GM06990 (cell line): ENCODE measurements around the gene GIPC1.

Experiments
- DNase-seq: peaks from one replicate; pipeline ENCODE4 v3.0.0-alpha.2; 2011; ENCODE audit not compliant: insufficient read length; ENCODE audit errors: extremely low read depth
- H3K27me3 ChIP-seq: replicated peaks from 2 replicates; pipeline ENCODE4 v1.6.0; 2011; ENCODE audit warnings: low read length; ENCODE audit not compliant: control insufficient read depth, insufficient read depth
- H3K36me3 ChIP-seq: 2 replicates; pipeline ENCODE4 v1.5.1; 2011; ENCODE audit warnings: low read length; ENCODE audit not compliant: control insufficient read depth, insufficient read depth
- H3K4me3 ChIP-seq: replicated peaks from 2 replicates; pipeline ENCODE4 v1.5.1; 2011; ENCODE audit warnings: low read depth, mild to moderate bottlenecking, control low read depth, low read length
- TF ChIP-seq, protein P1 (sequence below): IDR thresholded peaks from 2 replicates; pipeline ENCODE4 v1.5.1; 2011; ENCODE audit warnings: low read length, control low read depth, mild to moderate bottlenecking, inconsistent platforms; ENCODE audit not compliant: insufficient read depth, poor library complexity, severe bottlenecking

Gene GIPC1

DNA sequence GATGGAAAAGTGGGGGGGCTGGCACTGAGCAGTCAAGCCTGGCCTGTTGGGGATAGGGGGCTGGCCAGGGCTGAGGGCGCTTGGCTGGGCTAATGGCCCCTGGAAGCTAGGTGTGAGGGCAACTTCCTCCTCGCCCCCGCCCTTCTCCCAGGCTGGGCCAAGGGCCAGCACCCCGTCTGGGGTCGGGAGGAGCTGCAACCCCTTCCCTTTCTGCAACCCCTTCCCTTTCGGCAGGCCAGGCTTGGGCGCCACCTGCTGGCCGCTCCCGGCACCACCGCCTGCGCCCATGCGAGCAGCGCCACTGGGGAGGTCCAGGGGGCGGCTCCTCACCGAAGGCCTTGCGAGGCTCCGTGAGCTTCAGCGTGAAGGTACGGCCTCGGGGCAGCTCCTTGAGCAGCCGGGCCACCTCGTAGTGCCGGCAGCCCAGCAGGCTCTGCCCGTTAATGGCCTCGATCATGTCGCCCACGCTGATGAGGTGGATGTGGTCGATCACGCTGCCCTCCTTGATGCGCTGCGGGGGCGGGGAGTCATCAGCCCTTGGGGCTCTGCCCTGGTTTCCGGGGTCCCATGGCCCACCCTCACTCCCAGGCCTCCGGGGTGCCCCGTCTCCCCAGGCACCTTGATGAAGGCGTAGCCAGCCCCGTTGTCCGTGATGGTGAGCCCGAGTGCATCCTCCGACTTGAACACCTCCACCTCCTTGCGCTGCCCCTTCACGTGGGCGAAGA lies 15.8 kb downstream of the GIPC1 start:
- H3K36me3 ChIP-seq = no peaks in the 10 kb centered on the region; the same call in none of the 2 replicates
- H3K27me3 ChIP-seq = no peaks in the 10 kb centered on the region
- peak overlapping the region; percentile 20; the same call in 1 of the 2 replicates for H3K4me3 ChIP-seq
- TF ChIP-seq, protein P1, sequence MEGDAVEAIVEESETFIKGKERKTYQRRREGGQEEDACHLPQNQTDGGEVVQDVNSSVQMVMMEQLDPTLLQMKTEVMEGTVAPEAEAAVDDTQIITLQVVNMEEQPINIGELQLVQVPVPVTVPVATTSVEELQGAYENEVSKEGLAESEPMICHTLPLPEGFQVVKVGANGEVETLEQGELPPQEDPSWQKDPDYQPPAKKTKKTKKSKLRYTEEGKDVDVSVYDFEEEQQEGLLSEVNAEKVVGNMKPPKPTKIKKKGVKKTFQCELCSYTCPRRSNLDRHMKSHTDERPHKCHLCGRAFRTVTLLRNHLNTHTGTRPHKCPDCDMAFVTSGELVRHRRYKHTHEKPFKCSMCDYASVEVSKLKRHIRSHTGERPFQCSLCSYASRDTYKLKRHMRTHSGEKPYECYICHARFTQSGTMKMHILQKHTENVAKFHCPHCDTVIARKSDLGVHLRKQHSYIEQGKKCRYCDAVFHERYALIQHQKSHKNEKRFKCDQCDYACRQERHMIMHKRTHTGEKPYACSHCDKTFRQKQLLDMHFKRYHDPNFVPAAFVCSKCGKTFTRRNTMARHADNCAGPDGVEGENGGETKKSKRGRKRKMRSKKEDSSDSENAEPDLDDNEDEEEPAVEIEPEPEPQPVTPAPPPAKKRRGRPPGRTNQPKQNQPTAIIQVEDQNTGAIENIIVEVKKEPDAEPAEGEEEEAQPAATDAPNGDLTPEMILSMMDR = peak; percentile 97
- peak; percentile 70 for DNase-seq

DNA sequence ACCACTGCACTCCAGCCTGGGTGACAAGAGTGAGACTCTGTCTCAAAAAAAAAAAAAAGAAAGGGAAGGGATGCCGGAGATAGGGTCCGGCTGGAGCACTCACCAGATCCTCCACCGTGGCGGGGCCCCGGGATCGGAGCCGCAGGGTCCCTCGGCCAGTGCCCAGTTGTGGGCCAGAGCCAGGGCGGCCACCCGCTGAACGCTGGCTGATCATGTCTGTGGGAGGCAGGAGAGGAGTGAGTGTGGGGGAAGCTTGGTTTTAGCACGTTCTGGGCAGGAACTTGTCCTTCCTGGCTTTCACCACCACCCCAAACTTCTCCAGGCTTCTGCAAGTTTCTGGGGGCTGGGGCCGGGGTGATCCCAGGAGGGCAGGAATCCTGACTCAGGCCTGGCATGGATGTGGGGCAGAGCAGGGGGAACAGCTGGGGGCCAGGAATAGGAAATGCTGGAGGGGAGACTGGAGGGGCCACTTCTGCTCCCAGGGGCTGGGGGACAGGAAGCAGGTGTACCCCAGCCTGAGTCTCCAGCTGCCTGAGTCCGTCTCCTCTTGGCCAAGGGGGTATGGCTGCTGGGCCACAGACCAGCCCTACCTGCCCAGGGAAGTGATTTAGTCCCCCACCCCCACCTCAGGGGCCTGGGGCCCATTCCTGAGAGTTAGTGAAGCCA lies 16.5 kb downstream of the GIPC1 start:
- H3K4me3 ChIP-seq = no peak overlapping the region
- DNase-seq = no peak
- no peaks in the 10 kb centered on the region for H3K27me3 ChIP-seq
- no peaks in the 10 kb centered on the region; the same call in none of the 2 replicates for H3K36me3 ChIP-seq
- TF ChIP-seq, protein P1 = no peak

- Histone ChIP-seq H3K27me3 (peaks cover 1% of the 10 kb centered on the region; the same call in 1 of the 2 replicates), H3K4me3 (no peak overlapping the region), H3K36me3 (no peaks in the 10 kb centered on the region; the same call in none of the 2 replicates)
- no peak for DNase-seq
- TF ChIP-seq, protein P1 = no peak
These were observed 17.8 kb downstream of the GIPC1 start for GRCh38 chr19:14478113-14478545.

DNA sequence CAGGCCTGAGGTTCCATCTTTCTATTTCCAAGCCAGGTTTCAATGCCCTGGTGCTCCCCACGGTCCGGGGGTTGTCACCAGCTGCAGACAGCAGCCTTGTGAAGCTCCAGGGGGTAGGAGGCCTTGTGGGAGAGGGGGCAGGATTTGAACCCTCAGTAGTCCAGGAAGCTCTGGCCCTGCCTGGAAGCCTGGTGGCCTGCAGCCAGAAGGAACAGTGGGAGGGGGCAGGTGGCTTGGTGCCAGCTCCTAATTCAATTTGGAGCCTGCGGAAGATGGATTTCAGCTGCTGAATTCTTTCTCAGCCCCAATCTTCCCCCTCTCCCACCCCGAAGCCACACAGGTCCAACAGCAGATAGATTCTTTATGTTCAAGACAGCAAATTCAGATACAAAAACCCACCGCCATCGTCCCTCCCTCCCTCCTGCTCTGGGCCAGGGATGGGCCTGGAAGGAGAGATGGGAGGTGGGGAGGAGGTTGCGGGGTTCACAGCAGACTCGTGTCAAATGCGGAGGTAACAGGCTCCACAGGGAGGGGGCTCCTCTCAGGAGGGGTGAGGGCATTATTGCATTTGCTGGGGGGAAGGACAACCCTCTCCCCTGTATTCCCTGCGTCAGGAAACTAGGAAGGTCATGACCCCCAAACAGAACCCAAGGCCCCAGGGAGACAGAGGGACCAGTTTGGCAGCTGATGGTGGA lies 18.4 kb downstream of the GIPC1 start:
- TF ChIP-seq, protein P1 = no peak
- Histone ChIP-seq H3K27me3 (peaks cover 1% of the 10 kb centered on the region; the same call in 1 of the 2 replicates), H3K4me3 (no peak overlapping the region), H3K36me3 (no peaks in the 10 kb centered on the region; the same call in none of the 2 replicates)
- no peak for DNase-seq

GRCh38 chr19:14476673-14477401 lies 19.1 kb downstream of the GIPC1 start:
- H3K4me3 ChIP-seq = no peak overlapping the region
- no peak for DNase-seq
- TF ChIP-seq, protein P1 = no peak
- peaks cover 1% of the 10 kb centered on the region; the same call in 1 of the 2 replicates for H3K27me3 ChIP-seq
- H3K36me3 ChIP-seq = no peaks in the 10 kb centered on the region; the same call in 1 of the 2 replicates
